Endothelial cell of umbilical vein (primary cell): ENCODE data around the gene ANAPC2. TPM values are rescaled to one million over a fixed set of nuclear protein-coding genes. Genes with fewer than 3 reads are reported as not detected.

Experiments used
- BruUV-seq: library from RNA; stranded (reverse); fragments of 400-500 nt; replicated peaks from 2 replicates; lab custom pipeline; 2021; lab: Mats Ljungman, UMichigan
- CTCF ChIA-PET: fragments of 300-600, 350-600 bp; sonication (Branson Sonifier 250); formaldehyde crosslinking; loops from one replicate; lab custom pipeline; 2021; ENCODE audit warnings: antibody characterized with exemption, inconsistent platforms; lab: Charles Lee
- POLR2A ChIA-PET: fragments of 300-600, 350-600 bp; sonication (Branson Sonifier 250); formaldehyde crosslinking; loops from one replicate; lab custom pipeline; 2021; ENCODE audit warnings: antibody characterized with exemption, inconsistent platforms; lab: Charles Lee
- DNase-seq: peaks from one replicate; pipeline ENCODE4 v3.0.0-alpha.2; 2011; ENCODE audit warnings: low read depth, low spot score
- FAIRE-seq: peaks from 2 replicates; lab custom pipeline; 2011; peaks lifted over from hg19 to GRCh38; lab: Jason Lieb, UNC
- H2AFZ ChIP-seq: 2 replicates; pipeline ENCODE4 v1.6.0; 2012; ENCODE audit warnings: low read depth, low read length, control low read depth, inconsistent platforms
- H3K27ac ChIP-seq: 2 replicates; pipeline ENCODE4 v1.5.1; 2011; ENCODE audit warnings: low read depth, mild to moderate bottlenecking, control low read depth, low read length, moderate library complexity; ENCODE audit not compliant: insufficient read depth
- H3K27me3 ChIP-seq, 2 experiments: 2 replicates each; pipeline versions ENCODE4 v1.6.0 to v1.6.1; 2011; ENCODE audit warnings: low read length in 2 of 2, mixed read lengths in 1 of 2; ENCODE audit not compliant: control insufficient read depth in 2 of 2, insufficient read depth in 2 of 2
- H3K36me3 ChIP-seq, 2 experiments: 2 replicates in 1 of 2; 3 replicates in 1 of 2; pipeline ENCODE4 v1.5.1; 2011; ENCODE audit warnings: low read length in 2 of 2, mild to moderate bottlenecking in 1 of 2, moderate library complexity in 1 of 2; ENCODE audit not compliant: control insufficient read depth in 2 of 2, insufficient read depth in 2 of 2; ENCODE audit errors: extremely low read depth in 1 of 2
- H3K4me1 ChIP-seq: 3 replicates; pipeline ENCODE4 v1.5.1; 2011; ENCODE audit warnings: mild to moderate bottlenecking, low read length; ENCODE audit not compliant: control insufficient read depth, insufficient read depth; ENCODE audit errors: extremely low read depth
- H3K4me2 ChIP-seq: 2 replicates; pipeline ENCODE4 v1.6.1; 2011; ENCODE audit warnings: low read length, control low read depth, mixed read lengths; ENCODE audit not compliant: insufficient read depth
- H3K4me3 ChIP-seq, 3 experiments: fragments of 200-600 bp in 1 of 3; sonication (generic), shearing (Covaris generic) in 1 of 3; replicated peaks in 1 of 3; 2 replicates each; pipeline ENCODE4 v1.5.1; 2011 to 2016; ENCODE audit warnings: control low read depth in 3 of 3, low read length in 3 of 3, mild to moderate bottlenecking in 2 of 3, inconsistent platforms in 1 of 3, low read depth in 1 of 3, moderate library complexity in 1 of 3; ENCODE audit not compliant: insufficient read depth in 1 of 3
- H3K79me2 ChIP-seq: 2 replicates; pipeline ENCODE4 v1.6.0; 2012; ENCODE audit warnings: low read length, inconsistent platforms; ENCODE audit not compliant: control insufficient read depth, insufficient read depth
- H3K9ac ChIP-seq: replicated peaks from 2 replicates; pipeline ENCODE3; 2011; ENCODE audit warnings: low read length, control low read depth; ENCODE audit not compliant: insufficient read depth; ENCODE audit errors: extremely low read depth
- H3K9me1 ChIP-seq: replicated peaks from 3 replicates; pipeline ENCODE4 v1.6.0; 2011; ENCODE audit warnings: mild to moderate bottlenecking, low read length; ENCODE audit not compliant: control insufficient read depth, insufficient read depth; ENCODE audit errors: extremely low read depth
- H3K9me3 ChIP-seq: replicated peaks from 2 replicates; pipeline ENCODE4 v1.5.1; 2012; ENCODE audit warnings: low read length, inconsistent platforms; ENCODE audit not compliant: control insufficient read depth, insufficient read depth
- H4K20me1 ChIP-seq: replicated peaks from 2 replicates; pipeline ENCODE3; 2011; ENCODE audit warnings: mild to moderate bottlenecking, low read length; ENCODE audit not compliant: control insufficient read depth, insufficient read depth; ENCODE audit errors: extremely low read depth
- CTCF ChIP-seq, 2 donors: IDR thresholded peaks; 1 replicate in 1 of 2; 2 replicates in 1 of 2; pipeline ENCODE4 v1.5.1; 2011; ENCODE audit warnings: low read length in 2 of 2, mild to moderate bottlenecking in 2 of 2, moderate library complexity in 2 of 2, control low read depth in 1 of 2, inconsistent platforms in 1 of 2, low read depth in 1 of 2; ENCODE audit not compliant: insufficient read depth in 1 of 2; ENCODE audit errors: extremely low read depth in 1 of 2
- EZH2 ChIP-seq: IDR thresholded peaks from 2 replicates; pipeline ENCODE4 v1.6.1; 2012; ENCODE audit warnings: borderline replicate concordance, low read depth, mild to moderate bottlenecking, moderate library complexity, low read length, inconsistent platforms; ENCODE audit not compliant: severe bottlenecking
- FOS ChIP-seq: IDR thresholded peaks from 2 replicates; pipeline ENCODE4 v1.6.1; 2011; ENCODE audit warnings: mild to moderate bottlenecking, low read length, moderate library complexity, borderline replicate concordance; ENCODE audit not compliant: insufficient read depth
- GATA2 ChIP-seq: IDR thresholded peaks from 2 replicates; pipeline ENCODE4 v1.7.0; 2011; ENCODE audit warnings: low read depth, mild to moderate bottlenecking, moderate library complexity, mixed read lengths, low read length; ENCODE audit not compliant: insufficient read length, insufficient read depth
- JUN ChIP-seq: IDR thresholded peaks from 2 replicates; pipeline ENCODE4 v1.6.1; 2011; ENCODE audit warnings: borderline replicate concordance, low read depth; ENCODE audit not compliant: insufficient read length, insufficient read depth
- POLR2A ChIP-seq: IDR thresholded peaks from 2 replicates; pipeline ENCODE4 v1.6.1; 2012; ENCODE audit warnings: low read depth, mild to moderate bottlenecking, control low read depth, low read length
- POLR2AphosphoS5 ChIP-seq: IDR thresholded peaks from 2 replicates; pipeline ENCODE4 v1.6.1; 2012; ENCODE audit warnings: low read depth, mild to moderate bottlenecking, control low read depth, low read length, moderate library complexity; ENCODE audit not compliant: insufficient read depth
- dilution Hi-C: fragments of 300-500 bp; cut with MboI; formaldehyde crosslinking; loops from one replicate; pipeline ENCODE4 v1.15.0; 2019; ENCODE audit warnings: low sequenced_read_pairs; ENCODE audit not compliant: extremely low pct_ligation_motif_present
- intact Hi-C: fragments of 100-400 bp; cut with micrococcal nuclease; formaldehyde crosslinking; loops from one replicate; pipeline ENCODE4 v1.10.0; 2022
- polyA plus RNA-seq, 4 experiments: library from polyadenylated mRNA; depleted of rRNA in 3 of 4; stranded (reverse) in 3 of 4; unstranded in 1 of 4; fragments of >200 nt; gene quantifications; 2 replicates each; pipeline versions ENCODE4 v1.2.1 to v1.2.3, GENCODE V29; 2011 to 2012; ENCODE audit warnings: missing spikeins in 1 of 4
- total RNA-seq: library from RNA; stranded (reverse); gene quantifications from 2 replicates; pipeline ENCODE4 v1.2.3, GENCODE V29; 2021

Gene ANAPC2
- total and polyA plus RNA-seq, 2 donors (not counting 3 experiments of a cell fraction or from before 2014, with no cell fraction given) = 44.8 to 69.2 TPM

- Histone ChIP-seq H3K4me2 (no peak overlapping the region), H3K9me3 (no peaks in the 10 kb centered on the region), H3K27ac (no peak overlapping the region), H3K9me1 (no peaks in the 10 kb centered on the region), H4K20me1 (no peaks in the 10 kb centered on the region), H3K36me3 (no peaks in the 10 kb centered on the region), H3K4me3 (no peak overlapping the region), H3K9ac (no peak overlapping the region), H3K79me2 (no peaks in the 10 kb centered on the region), H3K27me3 (no peaks in the 10 kb centered on the region), H3K4me1 (no peaks in the 10 kb centered on the region), H2AFZ (no peak overlapping the region)
- CTCF ChIA-PET = interaction anchor here (0.6 kb wide), 1 partner anchor 85 kb away, joined by 3 read pairs; no protein-coding TSS in a partner anchor
- DNase-seq (no peak), FAIRE-seq (no peak)
- no TSS peak for BruUV-seq
- intact Hi-C loops (no loop called here), dilution Hi-C loops (no loop called here)
- TF ChIP-seq POLR2A (no peak), JUN (no peak), POLR2AphosphoS5 (no peak), GATA2 (no peak), CTCF (IDR thresholded peaks at IDR 0.05; ENCODE audit: extremely low read depth in 1 of 2, insufficient read depth in 1 of 2, low read depth in 1 of 2, low read length in 2 of 2) (no peak), EZH2 (no peak), FOS (no peak)
- POLR2A ChIA-PET = no interaction called here
Observed at GRCh38 chr9:137231372-137232039, 43.1 kb upstream of the ANAPC2 start.
